ENCODE data around the gene SNRNP40. TPM values are rescaled to one million over a fixed set of nuclear protein-coding genes. Genes with fewer than 3 reads are reported as not detected.

The SNRNP40 gene
- total RNA-seq, 1 donor from 2014 or later, result 49.6 TPM

- Mint-ChIP-seq H3K4me3 (ENCODE audit: unreplicated experiment) (no peak overlapping the region), H3K4me1 (ENCODE audit: unreplicated experiment) (no peaks in the 10 kb centered on the region), H3K36me3 (ENCODE audit: unreplicated experiment) (no peaks in the 10 kb centered on the region), H3K9me3 (ENCODE audit: unreplicated experiment) (no peaks in the 10 kb centered on the region), H3K27me3 (ENCODE audit: unreplicated experiment) (peaks cover 7% of the 10 kb centered on the region), H3K27ac (ENCODE audit: unreplicated experiment) (no peak overlapping the region)
- TF ChIP-seq CTCF (IDR thresholded peaks at IDR 0.05), result no peak
- DNase-seq (ENCODE audit: extremely low spot score, unreplicated experiment), result no peak
Observed at GRCh38 chr1:31228986-31229385, 67.6 kb downstream of the SNRNP40 start.

- no peak overlapping the region for H3K27ac Mint-ChIP-seq (ENCODE audit: unreplicated experiment)
- H3K27me3 Mint-ChIP-seq (ENCODE audit: unreplicated experiment), result peaks cover 14% of the 10 kb centered on the region
- no peak overlapping the region for H3K4me3 Mint-ChIP-seq (ENCODE audit: unreplicated experiment)
- TF ChIP-seq CTCF (IDR thresholded peaks at IDR 0.05), result no peak
- H3K36me3 Mint-ChIP-seq (ENCODE audit: unreplicated experiment), result no peaks in the 10 kb centered on the region
- H3K4me1 Mint-ChIP-seq (ENCODE audit: unreplicated experiment), result no peaks in the 10 kb centered on the region
- no peak for DNase-seq (ENCODE audit: extremely low spot score, unreplicated experiment)
- no peaks in the 10 kb centered on the region for H3K9me3 Mint-ChIP-seq (ENCODE audit: unreplicated experiment)
Observed at GRCh38 chr1:31227891-31228568, 68.6 kb downstream of the SNRNP40 start.

- DNase-seq (ENCODE audit: extremely low spot score, unreplicated experiment), result no peak
- Mint-ChIP-seq H3K4me1 (ENCODE audit: unreplicated experiment) (no peaks in the 10 kb centered on the region), H3K36me3 (ENCODE audit: unreplicated experiment) (no peaks in the 10 kb centered on the region), H3K4me3 (ENCODE audit: unreplicated experiment) (no peak overlapping the region), H3K27ac (ENCODE audit: unreplicated experiment) (no peak overlapping the region), H3K9me3 (ENCODE audit: unreplicated experiment) (no peaks in the 10 kb centered on the region), H3K27me3 (ENCODE audit: unreplicated experiment) (peaks cover 24% of the 10 kb centered on the region)
- TF ChIP-seq CTCF (IDR thresholded peaks at IDR 0.05), result no peak
Observed at GRCh38 chr1:31224068-31224467, 72.5 kb downstream of the SNRNP40 start.

GRCh38 chr1:31222176-31222575 lies 74.4 kb downstream of the SNRNP40 start:
- Mint-ChIP-seq H3K36me3 (ENCODE audit: unreplicated experiment) (no peaks in the 10 kb centered on the region), H3K27ac (ENCODE audit: unreplicated experiment) (no peak overlapping the region), H3K27me3 (ENCODE audit: unreplicated experiment) (peaks cover 24% of the 10 kb centered on the region), H3K4me3 (ENCODE audit: unreplicated experiment) (no peak overlapping the region), H3K4me1 (ENCODE audit: unreplicated experiment) (peaks cover 1% of the 10 kb centered on the region), H3K9me3 (ENCODE audit: unreplicated experiment) (no peaks in the 10 kb centered on the region)
- DNase-seq (ENCODE audit: extremely low spot score, unreplicated experiment), result no peak
- TF ChIP-seq CTCF (IDR thresholded peaks at IDR 0.05), result no peak

GRCh38 chr1:31221072-31221471 lies 75.5 kb downstream of the SNRNP40 start:
- Mint-ChIP-seq H3K27me3 (ENCODE audit: unreplicated experiment) (peaks cover 25% of the 10 kb centered on the region), H3K9me3 (ENCODE audit: unreplicated experiment) (no peaks in the 10 kb centered on the region), H3K36me3 (ENCODE audit: unreplicated experiment) (no peaks in the 10 kb centered on the region), H3K4me1 (ENCODE audit: unreplicated experiment) (peaks cover 1% of the 10 kb centered on the region), H3K27ac (ENCODE audit: unreplicated experiment) (no peak overlapping the region), H3K4me3 (ENCODE audit: unreplicated experiment) (no peak overlapping the region)
- TF ChIP-seq CTCF (IDR thresholded peaks at IDR 0.05), result no peak
- no peak for DNase-seq (ENCODE audit: extremely low spot score, unreplicated experiment)
